GM13976 (cell line): ENCODE results near the gene EVC.

Source experiments
- DNase-seq: peaks from one replicate; pipeline ENCODE4 v3.0.0; 2012; ENCODE audit warnings: low spot score
- in situ Hi-C: fragments of 300-500 bp; cut with MboI; formaldehyde crosslinking; loops from one replicate; pipeline ENCODE4 v1.12.0; 2022; ENCODE audit warnings: low sequenced_read_pairs, mixed read lengths, inconsistent platforms; ENCODE audit not compliant: unreplicated experiment
- TF ChIP-seq, protein P1 (sequence below): IDR thresholded peaks from 2 replicates; pipeline ENCODE4 v1.5.1; 2012; ENCODE audit warnings: borderline replicate concordance, mild to moderate bottlenecking; ENCODE audit not compliant: insufficient read depth; ENCODE audit errors: extremely low read depth, missing control alignments, control extremely low read depth

The EVC gene

GRCh38 chr4:5863461-5864113 is 152.6 kb downstream of the EVC start:
- no peak for DNase-seq
- TF ChIP-seq, protein P1, sequence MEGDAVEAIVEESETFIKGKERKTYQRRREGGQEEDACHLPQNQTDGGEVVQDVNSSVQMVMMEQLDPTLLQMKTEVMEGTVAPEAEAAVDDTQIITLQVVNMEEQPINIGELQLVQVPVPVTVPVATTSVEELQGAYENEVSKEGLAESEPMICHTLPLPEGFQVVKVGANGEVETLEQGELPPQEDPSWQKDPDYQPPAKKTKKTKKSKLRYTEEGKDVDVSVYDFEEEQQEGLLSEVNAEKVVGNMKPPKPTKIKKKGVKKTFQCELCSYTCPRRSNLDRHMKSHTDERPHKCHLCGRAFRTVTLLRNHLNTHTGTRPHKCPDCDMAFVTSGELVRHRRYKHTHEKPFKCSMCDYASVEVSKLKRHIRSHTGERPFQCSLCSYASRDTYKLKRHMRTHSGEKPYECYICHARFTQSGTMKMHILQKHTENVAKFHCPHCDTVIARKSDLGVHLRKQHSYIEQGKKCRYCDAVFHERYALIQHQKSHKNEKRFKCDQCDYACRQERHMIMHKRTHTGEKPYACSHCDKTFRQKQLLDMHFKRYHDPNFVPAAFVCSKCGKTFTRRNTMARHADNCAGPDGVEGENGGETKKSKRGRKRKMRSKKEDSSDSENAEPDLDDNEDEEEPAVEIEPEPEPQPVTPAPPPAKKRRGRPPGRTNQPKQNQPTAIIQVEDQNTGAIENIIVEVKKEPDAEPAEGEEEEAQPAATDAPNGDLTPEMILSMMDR = no peak
- in situ Hi-C loops = no loop called here
